Measurements from ENCODE around the gene ATG5.
"Not testable (repeated sequence)": the region's sequence is repeated elsewhere in the genome, so short reads cannot be mapped to it uniquely, and the experiment has no call there.

Gene ATG5

DNA sequence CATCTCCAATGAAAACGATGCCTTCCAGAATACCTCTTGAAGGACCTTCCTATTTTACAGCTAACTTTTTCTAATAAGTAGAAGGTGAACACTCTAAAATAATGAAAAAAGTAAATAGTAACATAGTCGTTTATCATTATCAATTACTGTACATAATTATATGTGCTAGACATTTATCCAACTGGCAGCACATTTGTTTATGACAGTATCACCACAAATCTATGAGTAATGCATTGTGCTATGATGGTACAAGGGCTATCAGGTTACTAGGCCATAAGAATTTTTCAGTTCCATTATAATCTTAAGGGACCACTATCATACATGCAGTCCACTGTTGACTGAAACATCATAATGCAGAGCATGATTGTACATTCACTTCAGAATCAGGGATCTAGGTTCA is 68.4 kb downstream of the ATG5 start:
- DNase-seq (ENCODE audit: low read depth, low spot score) = no peak

DNA sequence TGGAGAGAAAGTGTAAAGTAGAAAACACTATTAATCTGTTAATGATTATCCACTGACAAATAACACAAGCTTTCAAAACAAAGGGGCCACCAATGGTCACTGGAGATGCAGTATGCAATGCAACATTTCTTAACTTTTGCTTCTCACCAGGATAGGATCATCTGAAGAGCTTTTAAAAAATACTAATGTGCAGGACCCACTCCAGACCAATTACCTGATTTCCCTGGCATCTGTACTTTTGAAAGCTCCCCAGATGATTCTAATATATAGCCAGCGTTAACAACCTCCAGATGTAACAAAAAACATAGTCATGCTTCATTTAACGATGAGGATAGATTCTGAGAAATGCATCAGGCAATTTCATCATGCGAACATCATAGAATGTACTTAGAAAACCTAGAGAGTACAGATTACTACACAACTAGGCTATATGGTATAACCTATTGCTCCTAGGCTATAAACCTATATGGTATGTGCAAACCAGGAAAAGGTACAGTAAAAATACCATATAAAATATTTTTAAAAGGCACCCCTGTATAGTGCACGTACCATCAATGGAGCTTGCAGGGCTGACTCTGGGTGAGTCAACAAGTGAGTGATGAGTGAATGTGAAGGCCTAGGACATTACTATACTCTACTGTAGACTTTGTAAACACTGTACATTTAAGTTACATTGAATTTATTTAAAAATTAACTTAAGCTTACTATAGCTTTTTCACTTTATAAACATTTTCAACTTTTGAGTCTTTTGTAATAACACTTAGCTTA is 69.2 kb downstream of the ATG5 start:
- DNase-seq (ENCODE audit: low read depth, low spot score) = no peak

DNA sequence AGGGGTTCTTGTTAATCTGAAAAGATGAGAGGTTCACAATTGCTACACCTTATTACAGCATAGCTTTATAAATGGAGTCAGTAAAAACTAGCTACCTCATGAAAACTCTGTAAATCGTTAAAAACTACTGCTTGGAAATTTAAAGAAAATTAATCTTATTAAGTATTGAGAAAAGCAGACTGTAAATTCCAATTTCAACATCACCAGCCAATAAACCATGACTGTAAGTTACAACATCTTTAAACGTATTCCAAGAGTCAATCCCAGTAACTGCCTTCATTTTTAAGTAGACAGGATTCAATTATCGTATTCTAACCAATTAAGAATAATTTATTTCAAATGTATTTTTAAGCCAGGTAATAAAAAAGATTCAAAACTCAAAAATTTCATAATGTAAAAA is 70.3 kb downstream of the ATG5 start:
- no peak for DNase-seq (ENCODE audit: low read depth, low spot score)

DNA sequence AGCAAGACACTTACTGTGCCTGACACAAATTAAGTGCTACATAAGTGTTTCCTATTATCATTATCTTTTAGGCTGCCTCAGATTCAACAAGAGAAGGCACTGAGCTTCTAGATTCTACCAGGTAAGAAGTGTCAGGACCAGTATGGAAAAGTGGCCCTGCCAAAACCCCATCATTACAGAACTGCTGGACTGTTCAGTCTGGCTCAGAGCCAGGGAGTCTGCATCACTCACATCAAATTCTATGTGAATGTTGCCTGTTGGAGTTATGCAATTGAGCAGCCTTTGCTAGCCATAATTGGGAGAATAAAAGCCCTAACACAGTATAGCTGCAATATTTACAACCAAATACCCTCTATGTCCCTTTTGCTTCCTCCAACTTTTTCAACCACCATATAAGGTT is 70.9 kb downstream of the ATG5 start:
- no peak for DNase-seq (ENCODE audit: low read depth, low spot score)

DNA sequence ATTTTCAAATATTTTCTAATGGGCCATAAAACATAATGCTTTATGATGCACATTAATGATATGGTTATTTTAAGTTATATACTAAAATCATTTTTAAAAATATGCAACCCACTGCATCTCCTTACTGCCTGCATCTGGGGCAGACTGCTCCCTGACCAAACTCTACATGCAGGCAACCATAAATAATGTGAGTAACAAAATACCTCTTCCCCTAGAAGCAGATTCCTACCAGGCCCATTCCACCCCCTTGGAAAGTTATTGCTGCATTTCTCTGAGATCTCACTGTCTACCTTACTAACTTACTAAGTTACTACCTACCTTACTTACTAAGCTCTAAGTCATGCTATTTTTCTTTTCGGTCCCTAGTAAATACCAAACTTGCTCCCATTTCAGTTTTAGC is 71.8 kb downstream of the ATG5 start:
- DNase-seq (ENCODE audit: low read depth, low spot score) = no peak

DNA sequence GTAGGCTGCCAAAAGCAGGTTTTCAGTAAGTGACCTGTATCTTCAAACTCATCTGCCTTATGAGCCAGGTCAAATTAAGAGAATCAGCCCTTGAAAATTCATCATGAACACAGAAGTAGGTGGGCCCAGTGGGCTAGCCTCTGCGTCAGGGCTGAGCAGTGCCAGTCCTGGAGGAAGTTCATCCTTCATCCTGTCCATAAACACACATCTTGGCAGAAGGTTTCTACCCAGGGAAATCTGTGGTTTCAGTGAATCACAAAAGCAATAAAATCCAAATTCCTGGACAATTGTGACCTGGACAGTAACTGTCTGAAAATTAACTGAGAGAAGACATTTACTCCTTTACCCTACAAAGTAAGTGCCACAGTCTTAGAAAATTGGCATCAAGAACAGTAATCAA is 72.4 kb downstream of the ATG5 start:
- DNase-seq (ENCODE audit: low read depth, low spot score) = no peak

DNA sequence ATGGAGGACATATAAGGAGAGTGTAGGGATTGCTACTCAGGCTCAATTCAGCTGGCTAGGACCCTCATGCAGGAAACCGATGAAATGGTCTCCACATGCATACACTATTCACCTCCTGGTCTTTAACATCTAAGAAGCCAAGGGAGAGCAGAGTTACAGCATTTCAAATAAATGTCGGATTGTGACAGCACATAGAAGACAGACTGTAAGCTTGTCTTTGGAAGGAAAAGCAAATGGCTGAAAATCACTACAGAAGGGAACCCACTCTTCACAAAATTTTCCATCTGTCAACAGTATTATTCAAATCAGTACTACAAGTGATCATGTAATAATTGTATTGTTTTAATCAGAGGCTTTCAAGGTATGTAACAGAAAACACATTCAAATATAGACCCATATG is 72.9 kb downstream of the ATG5 start:
- no peak for DNase-seq (ENCODE audit: low read depth, low spot score)

DNA sequence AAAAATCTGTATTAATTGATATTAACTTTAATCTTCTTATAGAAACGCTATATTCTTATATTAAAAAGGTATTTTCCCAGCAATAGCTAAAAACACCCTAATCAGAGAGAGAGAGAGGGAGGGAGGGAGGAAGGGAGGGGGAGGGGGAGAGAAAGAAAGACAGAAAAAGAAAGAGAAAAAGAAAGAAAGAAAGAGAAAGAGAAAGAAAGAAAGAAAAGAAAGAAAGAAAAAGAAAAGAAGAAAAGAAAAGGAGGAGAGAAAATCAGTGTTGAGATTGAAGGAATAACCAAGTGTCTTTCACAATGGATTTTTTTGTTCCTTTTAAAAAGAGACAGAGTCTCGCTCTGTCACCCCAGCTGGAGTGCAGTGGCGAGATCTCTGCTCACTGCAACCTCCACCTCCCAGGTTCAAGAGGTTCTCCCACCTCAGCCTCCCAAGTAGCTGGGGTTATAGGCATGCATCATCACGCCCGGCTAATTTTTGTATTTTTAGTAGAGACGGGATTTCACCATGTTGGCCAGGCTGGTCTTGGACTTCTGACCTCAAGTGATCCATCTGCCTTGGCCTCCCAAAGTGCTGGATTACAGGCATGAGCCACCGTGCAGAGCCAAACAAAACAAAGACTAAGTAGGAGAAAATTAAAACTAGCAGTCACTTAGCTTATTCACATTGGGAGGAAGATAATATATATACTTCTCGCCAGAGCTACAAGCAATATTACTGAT is 73.9 kb downstream of the ATG5 start:
- not testable (repeated sequence) for DNase-seq (ENCODE audit: low read depth, low spot score)

DNA sequence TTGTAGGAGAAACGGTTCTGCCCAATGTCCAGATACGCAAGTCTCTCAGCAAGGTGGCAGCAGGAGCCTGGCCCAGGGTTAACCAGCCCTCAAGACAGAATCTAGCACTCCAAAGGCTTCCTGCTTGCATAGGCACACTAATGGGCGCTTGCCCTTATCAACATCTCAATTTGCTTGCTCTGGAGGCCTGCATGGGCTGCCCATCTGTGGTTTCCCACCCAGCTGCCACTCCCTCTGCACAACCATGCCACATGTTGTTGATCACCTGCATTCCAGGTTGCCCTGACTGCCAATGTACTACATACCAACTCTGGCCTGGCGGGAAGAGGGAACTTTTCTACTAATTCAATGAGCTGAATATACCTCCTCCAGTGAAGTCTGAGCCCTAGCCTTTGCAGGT is 74.6 kb downstream of the ATG5 start:
- DNase-seq (ENCODE audit: low read depth, low spot score) = no peak

DNA sequence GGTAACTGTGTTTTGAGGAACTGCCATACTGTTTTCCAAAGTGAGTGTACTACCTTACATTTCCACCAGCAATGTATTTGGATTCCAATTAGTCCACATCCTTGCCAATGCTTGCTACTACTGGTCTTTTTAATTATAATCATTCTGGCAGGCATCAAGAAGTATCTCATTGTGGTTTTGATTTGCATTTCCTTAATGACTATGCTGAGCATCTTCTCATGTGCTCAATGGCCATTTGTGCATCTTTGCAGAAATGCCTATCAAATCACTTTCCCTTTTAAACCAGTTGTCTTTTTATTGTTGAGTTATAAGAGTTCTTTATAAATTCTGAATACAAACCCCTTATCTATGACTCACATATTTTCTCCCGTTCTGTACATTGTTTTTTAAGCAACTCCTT is 75.9 kb downstream of the ATG5 start:
- DNase-seq (ENCODE audit: low read depth, low spot score) = no peak

DNA sequence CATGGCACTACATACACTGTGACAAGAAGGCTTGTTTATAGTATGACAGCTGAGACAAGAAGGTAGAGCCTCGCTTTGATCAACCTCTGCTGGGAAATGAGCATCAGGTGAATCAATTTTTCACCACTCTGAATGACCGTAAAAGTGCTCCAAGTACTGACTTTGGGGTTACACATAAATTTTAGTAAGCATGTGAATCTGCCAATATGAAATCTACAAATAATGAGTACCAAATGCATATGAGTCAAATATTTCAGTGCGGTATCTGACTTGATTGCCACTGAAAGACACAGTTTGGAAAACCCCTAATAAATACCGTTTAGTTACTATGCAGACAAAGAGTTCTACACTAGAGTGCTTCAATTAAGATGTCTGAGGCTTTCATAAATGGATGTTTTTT is 77.8 kb downstream of the ATG5 start:
- DNase-seq (ENCODE audit: low read depth, low spot score) = no peak

DNA sequence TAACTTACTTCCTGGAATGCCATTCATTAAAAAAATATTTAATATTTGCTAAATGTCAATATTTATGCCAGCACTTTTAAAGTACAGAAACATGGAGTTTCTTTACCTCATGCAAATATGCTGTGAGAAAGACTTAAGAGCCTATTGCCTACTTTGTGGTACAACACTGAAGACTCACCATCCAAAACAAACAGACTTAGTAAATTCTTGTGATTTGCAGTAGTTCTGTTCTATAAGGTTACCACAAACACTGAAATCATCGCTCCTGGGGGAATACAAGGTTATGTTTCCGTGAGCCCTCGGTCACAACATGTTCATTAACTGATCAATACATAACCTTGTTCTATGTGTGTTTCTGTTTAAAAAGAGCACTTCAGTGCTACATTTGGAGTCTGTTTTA is 78.3 kb downstream of the ATG5 start:
- DNase-seq (ENCODE audit: low read depth, low spot score) = no peak

DNA sequence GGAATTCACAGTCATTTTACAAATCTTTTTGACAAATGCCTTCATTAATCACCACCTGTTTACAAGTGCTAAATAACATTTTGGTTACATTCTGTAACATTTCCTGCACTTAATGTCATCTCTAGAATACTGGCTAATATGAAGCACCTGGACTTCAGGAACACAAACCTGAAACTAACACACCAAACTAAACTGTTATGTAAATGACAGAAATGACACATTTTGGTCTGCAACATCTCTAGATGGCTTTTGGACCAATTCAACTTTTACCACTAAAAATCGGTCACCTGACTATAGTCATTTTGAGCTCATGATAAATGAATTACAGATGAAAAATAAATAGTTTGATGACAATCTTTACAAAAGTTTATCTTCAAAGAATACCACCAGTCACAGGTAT is 80.6 kb downstream of the ATG5 start:
- DNase-seq (ENCODE audit: low read depth, low spot score) = no peak

DNA sequence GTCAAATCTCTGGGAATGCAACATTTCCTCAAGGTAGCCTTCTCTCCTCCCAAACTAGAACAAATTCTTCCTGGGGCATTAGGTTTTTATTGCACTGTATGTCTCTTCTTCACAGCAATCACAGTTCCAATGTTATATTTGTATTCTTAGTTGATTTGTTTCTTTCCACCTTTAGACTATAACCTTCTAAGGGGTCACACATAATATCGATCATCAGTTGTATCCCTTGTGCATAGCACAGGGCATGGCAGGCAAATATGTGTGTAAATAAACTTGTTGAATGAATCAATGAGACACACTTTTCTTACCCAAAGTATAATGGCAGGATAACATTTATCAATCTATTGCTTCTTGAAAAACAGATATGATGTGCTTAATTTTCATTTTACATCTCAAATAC is 81.0 kb downstream of the ATG5 start:
- DNase-seq (ENCODE audit: low read depth, low spot score) = no peak

DNA sequence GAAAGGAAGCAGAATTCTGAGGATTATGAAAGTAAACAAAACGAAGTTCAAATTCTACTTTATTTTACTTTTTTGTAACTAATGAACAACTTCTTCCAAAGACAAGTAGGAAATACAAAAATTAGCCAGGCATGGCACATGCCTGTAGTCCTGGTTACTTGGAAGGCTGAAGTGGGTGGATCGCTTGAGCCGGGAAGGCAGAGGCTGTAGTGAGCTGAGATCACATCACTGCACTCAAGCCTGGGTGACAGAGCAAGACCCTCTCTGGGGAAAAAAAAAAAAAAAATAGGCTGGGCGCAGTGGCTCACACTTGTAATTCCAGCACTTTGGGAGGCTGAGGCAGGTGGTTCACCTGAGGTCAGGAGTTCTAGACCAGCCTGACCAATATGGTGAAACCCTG is 82.3 kb downstream of the ATG5 start:
- DNase-seq (ENCODE audit: low read depth, low spot score) = no peak

DNA sequence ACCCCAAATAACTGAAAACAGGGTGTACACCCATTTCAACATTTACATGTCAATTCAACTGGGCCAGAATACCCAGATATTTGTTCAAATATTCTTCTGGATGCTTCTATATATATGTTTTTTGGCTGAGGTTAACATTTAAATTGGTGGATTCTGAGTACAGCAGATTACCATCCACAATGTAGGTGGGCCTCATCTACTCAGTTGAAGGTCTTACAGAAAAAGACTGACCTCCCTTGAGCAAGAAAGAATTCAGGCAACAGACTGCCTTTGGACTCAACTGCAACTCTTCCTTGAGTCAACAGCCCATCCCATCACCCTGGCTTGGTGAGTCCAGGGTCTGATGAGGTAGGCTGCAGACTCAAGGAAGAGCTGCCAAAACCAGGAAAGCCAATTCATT is 84.1 kb downstream of the ATG5 start:
- no peak for DNase-seq (ENCODE audit: low read depth, low spot score)

DNA sequence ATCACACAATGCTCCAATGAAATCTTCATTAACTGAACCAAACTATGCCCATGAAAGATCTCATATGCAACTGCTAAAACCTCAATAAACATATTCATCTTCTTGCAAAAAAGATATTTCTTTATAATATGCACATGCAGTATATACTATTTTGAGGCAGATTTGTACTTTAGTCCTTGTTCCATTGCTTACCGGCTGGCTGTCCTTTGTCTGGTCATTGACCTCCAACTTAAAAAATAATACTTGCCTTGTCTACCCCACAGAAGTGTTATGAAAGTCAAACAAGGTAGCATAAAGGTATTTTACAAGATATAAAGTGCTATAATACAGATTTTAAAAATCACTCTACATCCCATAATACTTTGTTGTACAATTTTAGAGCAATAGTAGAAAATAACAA is 88.3 kb downstream of the ATG5 start:
- no peak for DNase-seq (ENCODE audit: low read depth, low spot score)

DNA sequence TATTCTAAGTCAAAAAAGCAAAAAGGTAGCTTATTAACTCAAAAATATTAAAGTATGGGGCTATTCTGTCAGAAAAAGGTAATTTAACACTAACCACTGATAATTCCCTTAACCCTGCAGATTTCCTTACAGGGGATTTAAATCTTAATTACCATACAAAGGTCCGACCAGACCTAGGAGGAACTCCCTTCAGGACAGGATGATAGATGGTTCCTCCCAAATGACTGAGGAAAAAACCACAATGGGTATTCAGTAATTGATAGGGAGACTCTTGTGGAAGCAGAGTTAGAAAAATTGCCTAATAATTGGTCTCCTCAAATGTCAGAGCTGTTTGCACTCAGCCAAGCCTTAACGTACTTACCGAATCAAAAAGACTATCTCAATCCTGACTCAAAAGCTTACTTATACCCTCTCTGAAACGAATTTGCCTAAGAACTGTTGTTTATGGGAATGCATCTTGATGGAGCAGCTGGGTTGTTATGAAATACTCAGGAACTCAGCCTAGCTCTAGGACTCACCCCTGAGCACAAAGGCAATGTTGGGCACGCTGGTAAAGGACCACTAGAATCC is 95.6 kb downstream of the ATG5 start:
- DNase-seq (ENCODE audit: low read depth, low spot score) = not testable (repeated sequence)

DNA sequence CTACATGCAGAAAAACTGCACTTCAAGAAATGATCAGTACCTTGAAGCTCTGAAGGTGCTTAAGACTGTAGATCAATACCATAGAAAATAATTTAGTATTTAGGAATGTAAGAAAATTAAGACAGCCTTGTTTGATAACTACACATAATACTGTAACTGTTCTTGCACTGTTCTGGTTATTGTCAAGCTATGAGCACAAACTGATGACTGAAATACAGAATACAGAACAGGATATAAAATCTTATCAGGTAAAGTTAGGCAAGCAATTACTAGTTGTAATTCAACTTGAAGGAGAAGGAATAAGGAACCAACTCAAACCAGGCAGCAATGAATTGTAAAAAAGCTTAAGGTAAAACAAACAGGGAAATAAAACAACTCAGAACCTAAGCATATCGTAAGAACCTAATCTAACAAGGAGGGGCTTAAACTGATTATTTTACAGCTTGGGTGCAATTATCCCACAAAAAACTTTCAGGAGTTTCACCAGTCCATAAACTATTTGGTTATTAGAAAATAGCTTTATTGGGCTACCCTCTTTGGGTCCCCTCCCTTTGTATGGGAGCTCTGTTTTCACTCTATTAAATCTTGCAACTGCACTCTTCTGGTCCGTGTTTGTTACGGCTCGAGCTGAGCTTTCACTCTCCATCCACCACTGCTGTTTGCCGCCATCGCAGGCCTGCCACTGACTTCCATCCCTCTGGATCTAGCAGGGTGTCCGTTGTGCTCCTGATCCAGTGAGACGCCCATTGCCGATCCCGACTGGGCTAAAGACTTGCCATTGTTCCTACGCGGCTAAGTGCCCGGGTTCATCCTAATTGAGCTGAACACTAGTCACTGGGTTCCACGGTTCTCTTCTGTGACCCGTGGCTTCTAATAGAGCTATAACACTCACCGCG is 97.7 kb downstream of the ATG5 start:
- DNase-seq (ENCODE audit: low read depth, low spot score) = no peak

DNA sequence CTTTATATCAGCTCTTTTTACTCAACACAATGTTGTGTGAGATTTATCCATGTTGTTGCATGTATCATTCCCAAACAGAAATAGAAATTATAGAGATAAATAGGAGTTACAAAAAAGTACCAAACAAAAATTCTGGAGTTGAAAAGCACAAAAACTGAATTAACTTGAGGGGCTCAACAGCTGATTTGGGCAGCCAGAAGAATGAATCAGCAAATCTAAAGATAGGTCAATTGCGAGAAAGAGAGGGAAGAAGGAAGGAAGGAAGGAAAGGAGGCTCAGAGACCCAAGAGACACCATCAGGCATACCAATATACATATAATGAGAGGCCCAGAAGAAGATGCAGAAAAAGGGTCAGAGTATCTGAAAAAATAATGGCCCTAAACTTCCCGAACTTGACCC is 98.9 kb downstream of the ATG5 start:
- no peak for DNase-seq (ENCODE audit: low read depth, low spot score)

DNA sequence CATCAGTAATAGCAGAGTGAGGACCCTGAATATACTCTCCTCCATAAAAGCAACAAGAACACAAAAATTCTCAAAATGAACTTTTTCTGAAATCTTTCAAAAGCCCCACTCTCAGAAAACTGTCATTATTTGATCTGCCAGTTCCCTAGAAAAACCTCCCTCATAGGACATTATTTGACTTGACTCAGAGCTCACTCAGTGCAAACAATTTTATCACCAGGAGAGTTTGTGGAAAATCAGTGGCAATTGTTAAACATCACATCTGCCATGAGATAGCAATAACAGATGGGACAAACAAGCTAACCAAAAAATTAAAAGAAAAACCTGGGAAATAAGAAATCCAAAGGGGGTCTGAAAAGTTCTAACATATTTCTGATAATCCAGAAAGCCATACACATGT is 100.0 kb downstream of the ATG5 start:
- DNase-seq (ENCODE audit: low read depth, low spot score) = no peak

DNA sequence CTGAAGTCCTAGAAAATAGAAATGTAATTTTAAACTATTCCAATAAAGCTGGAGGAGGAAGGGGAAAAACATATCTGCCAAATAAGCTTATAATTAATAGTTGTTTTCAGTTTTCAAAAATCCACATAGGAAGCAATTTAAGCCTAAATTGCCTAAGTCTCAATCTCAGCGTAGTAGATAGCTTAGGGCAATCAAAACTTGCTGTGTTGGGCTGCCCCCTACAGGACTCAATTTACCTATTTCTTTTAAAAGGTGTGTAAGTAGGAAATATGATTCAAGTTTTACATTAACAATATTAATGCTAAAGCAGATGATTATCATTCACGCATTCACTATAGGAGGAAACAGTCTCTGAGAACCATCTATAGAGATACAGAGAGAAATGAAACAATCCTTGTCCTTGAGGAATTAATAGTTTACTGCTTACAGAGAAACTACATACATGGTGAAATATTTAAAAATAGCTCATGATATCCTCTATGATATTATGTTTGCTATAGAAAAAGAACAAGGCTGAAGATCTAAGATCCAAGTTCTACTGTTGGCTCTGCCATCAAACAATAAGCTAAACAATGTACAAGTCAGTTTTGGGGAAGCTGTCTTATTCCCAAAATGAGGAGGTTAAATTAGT is 102.1 kb downstream of the ATG5 start:
- DNase-seq (ENCODE audit: low read depth, low spot score) = no peak
